B cell (primary cell): ENCODE measurements around the gene CDH13. TPM values are rescaled to one million over a fixed set of nuclear protein-coding genes. Genes with fewer than 3 reads are reported as not detected.

Experiments
- ATAC-seq: fragments of 200-7000 bp; cut with Tn5 transposase; one replicate; pipeline ENCODE4 v1.10.0; 2021; ENCODE audit warnings: low read depth, mild to moderate bottlenecking, moderate number of reproducible peaks, moderate library complexity
- CTCF ChIA-PET: fragments of 350-600 bp; sonication (Branson Sonifier 250); formaldehyde crosslinking; loops from one replicate; lab custom pipeline; 2021; ENCODE audit warnings: antibody characterized with exemption, inconsistent platforms; lab: Charles Lee
- POLR2A ChIA-PET: fragments of 350-600 bp; sonication (Branson Sonifier 250); formaldehyde crosslinking; loops from one replicate; lab custom pipeline; 2021; ENCODE audit warnings: antibody characterized with exemption; lab: Charles Lee
- DNase-seq: peaks from one replicate; pipeline ENCODE4 v3.0.0; 2013
- H2AFZ ChIP-seq: 2 replicates; pipeline ENCODE4 v1.6.1; 2012; ENCODE audit warnings: mild to moderate bottlenecking, low read depth, low read length; ENCODE audit not compliant: insufficient read depth, poor library complexity, severe bottlenecking
- H3K27ac ChIP-seq, 2 donors: 1 replicate in 1 of 2; 2 replicates in 1 of 2; pipeline ENCODE4 v1.5.1; 2012 to 2013; ENCODE audit warnings: low read length in 2 of 2, mild to moderate bottlenecking in 2 of 2, moderate library complexity in 1 of 2
- H3K27me3 ChIP-seq, 4 experiments: fragments of 200-600 bp in 1 of 4; sonication (generic) in 1 of 4; replicated peaks in 1 of 4; 1 replicate in 2 of 4; 2 replicates in 2 of 4; pipeline versions ENCODE4 v1.6.1 to v1.7.0; 2013 to 2016; ENCODE audit warnings: low read length in 3 of 4, mild to moderate bottlenecking in 2 of 4, mixed read lengths in 1 of 4, moderate library complexity in 1 of 4; ENCODE audit not compliant: insufficient read depth in 4 of 4, control insufficient read depth in 3 of 4; ENCODE audit errors: control extremely low read depth in 1 of 4
- H3K36me3 ChIP-seq, 2 experiments: replicated peaks in 1 of 2; 1 replicate in 1 of 2; 2 replicates in 1 of 2; pipeline versions ENCODE4 v1.6.1 to v1.7.1; 2013; ENCODE audit warnings: low read length in 1 of 2; ENCODE audit not compliant: insufficient read depth in 2 of 2, control insufficient read depth in 1 of 2; ENCODE audit errors: control extremely low read depth in 1 of 2, extremely low read depth in 1 of 2
- H3K4me1 ChIP-seq, 2 donors: fragments of 200-600 bp in 1 of 2; sonication (generic) in 1 of 2; 1 replicate in 1 of 2; 2 replicates in 1 of 2; pipeline versions ENCODE4 v1.5.1 to v1.6.1; 2013 to 2017; ENCODE audit warnings: low read length in 2 of 2; ENCODE audit not compliant: control insufficient read depth in 2 of 2, insufficient read depth in 2 of 2
- H3K4me2 ChIP-seq: replicated peaks from 2 replicates; pipeline ENCODE3; 2012; ENCODE audit warnings: mild to moderate bottlenecking, low read depth, low read length; ENCODE audit not compliant: poor library complexity, severe bottlenecking
- H3K4me3 ChIP-seq, 5 experiments: fragments of 200-600 bp in 1 of 5; sonication (generic) in 1 of 5; 1 replicate in 3 of 5; 2 replicates in 2 of 5; pipeline versions ENCODE4 v1.5.1 to v1.7.0; 2011 to 2016; ENCODE audit warnings: low read length in 4 of 5, mild to moderate bottlenecking in 4 of 5, low read depth in 2 of 5, control low read depth in 1 of 5, moderate library complexity in 1 of 5; ENCODE audit not compliant: insufficient read depth in 1 of 5; ENCODE audit errors: control extremely low read depth in 1 of 5, extremely low read depth in 1 of 5
- H3K79me2 ChIP-seq: fragments of 200-600 bp; sonication (generic); one replicate; pipeline ENCODE4 v1.6.0; 2016; ENCODE audit warnings: low read length; ENCODE audit not compliant: control insufficient read depth, insufficient read depth
- H3K9ac ChIP-seq: fragments of 200-600 bp; sonication (generic); 2 replicates; pipeline ENCODE4 v1.6.1; 2017; ENCODE audit warnings: mild to moderate bottlenecking, low read length, moderate library complexity
- H3K9me3 ChIP-seq, 3 donors: one replicate each; pipeline versions ENCODE4 v1.6.1 to v1.7.1; 2013; ENCODE audit warnings: low read length in 2 of 3; ENCODE audit not compliant: control insufficient read depth in 2 of 3, insufficient read depth in 1 of 3; ENCODE audit errors: control extremely low read depth in 1 of 3
- H4K20me1 ChIP-seq: 2 replicates; pipeline ENCODE4 v1.6.0; 2012; ENCODE audit warnings: mild to moderate bottlenecking, low read length; ENCODE audit not compliant: insufficient read depth, control insufficient read depth, poor library complexity, severe bottlenecking
- H3K27ac Mint-ChIP-seq: one replicate; pipeline ENCODE4 v1.8.0; 2021; ENCODE audit warnings: mixed read lengths
- H3K27me3 Mint-ChIP-seq: one replicate; pipeline ENCODE4 v1.8.0; 2021; ENCODE audit warnings: mixed read lengths
- H3K4me1 Mint-ChIP-seq: one replicate; pipeline ENCODE4 v1.8.0; 2021; ENCODE audit warnings: mixed read lengths
- H3K4me3 Mint-ChIP-seq: one replicate; pipeline ENCODE4 v1.8.0; 2021; ENCODE audit warnings: mixed read lengths
- H3K9me3 Mint-ChIP-seq: one replicate; pipeline ENCODE4 v1.8.0; 2022; ENCODE audit warnings: mixed read lengths; ENCODE audit not compliant: insufficient read depth
- EZH2 ChIP-seq: IDR thresholded peaks from 2 replicates; pipeline ENCODE4 v1.6.1; 2012; ENCODE audit warnings: borderline replicate concordance, low read depth, mild to moderate bottlenecking, moderate library complexity, low read length; ENCODE audit not compliant: insufficient read depth, poor library complexity, severe bottlenecking
- WGBS: methylation state at CpG from one replicate; pipeline ENCODE4 v1.1.5; 2013; ENCODE audit warnings: missing lambda C conversion rate; ENCODE audit not compliant: insufficient coverage; 5-methylcytosine and 5-hydroxymethylcytosine counted together
- intact Hi-C: fragments of 100-400 bp; cut with micrococcal nuclease; formaldehyde crosslinking; loops from one replicate; pipeline ENCODE4 v1.10.0; 2022
- polyA plus RNA-seq: library from polyadenylated mRNA; depleted of rRNA; stranded (reverse); fragments of >200 nt; gene quantifications from 2 replicates; pipeline ENCODE4 v1.2.3, GENCODE V29; 2012
- total RNA-seq, 2 donors: library from RNA; stranded (reverse); fragments of 120-200 nt in 1 of 2; gene quantifications; 1 replicate in 1 of 2; 2 replicates in 1 of 2; pipeline versions ENCODE4 v1.2.3 to v1.2.4, GENCODE V29; 2013 to 2022
- TF ChIP-seq, protein P1 (sequence below): fragments of 200-600 bp; IDR thresholded peaks from one replicate; pipeline ENCODE4 v1.8.0; 2022; ENCODE audit warnings: antibody characterized with exemption, mild to moderate bottlenecking

The CDH13 gene
- total and polyA plus RNA-seq, 2 donors (not counting 1 experiment from before 2014, with no cell fraction given): not detected

DNA sequence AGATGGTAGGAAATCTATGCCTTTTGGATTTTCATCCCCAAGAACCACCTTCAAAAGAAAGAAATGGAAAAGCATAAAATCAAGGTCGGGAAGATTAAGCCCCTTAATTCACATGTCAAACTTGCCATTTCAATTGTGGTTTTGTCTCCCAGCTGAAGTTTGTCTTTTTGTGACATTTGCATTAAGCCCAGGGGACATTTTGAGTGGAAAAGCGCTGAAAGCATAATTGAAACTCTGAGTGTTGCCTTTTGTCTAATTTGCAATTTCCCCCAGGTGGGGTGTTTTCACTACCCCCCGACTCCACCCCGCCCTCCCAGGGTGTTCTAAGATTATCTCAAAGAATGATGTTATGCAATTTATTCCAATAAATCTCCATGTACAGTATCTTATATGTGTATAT is 396.2 kb downstream of the CDH13 start:
- H3K9ac ChIP-seq: no peak overlapping the region
- no peak overlapping the region for H2AFZ ChIP-seq
- H4K20me1 ChIP-seq: no peaks in the 10 kb centered on the region
- no peaks in the 10 kb centered on the region for H3K27me3 ChIP-seq
- H3K4me2 ChIP-seq: no peak overlapping the region
- H3K27ac ChIP-seq: no peak overlapping the region
- peaks cover 0 to 4% (median 0%) of the 10 kb centered on the region in 3 donors for H3K9me3 ChIP-seq
- intact Hi-C loops: no loop called here
- Mint-ChIP-seq H3K4me1 (no peaks in the 10 kb centered on the region), H3K27ac (no peak overlapping the region), H3K9me3 (no peaks in the 10 kb centered on the region), H3K27me3 (no peaks in the 10 kb centered on the region), H3K4me3 (no peak overlapping the region)
- WGBS: no CpG with 5 or more reads among the region's 4 CpGs
- TF ChIP-seq, protein P1, sequence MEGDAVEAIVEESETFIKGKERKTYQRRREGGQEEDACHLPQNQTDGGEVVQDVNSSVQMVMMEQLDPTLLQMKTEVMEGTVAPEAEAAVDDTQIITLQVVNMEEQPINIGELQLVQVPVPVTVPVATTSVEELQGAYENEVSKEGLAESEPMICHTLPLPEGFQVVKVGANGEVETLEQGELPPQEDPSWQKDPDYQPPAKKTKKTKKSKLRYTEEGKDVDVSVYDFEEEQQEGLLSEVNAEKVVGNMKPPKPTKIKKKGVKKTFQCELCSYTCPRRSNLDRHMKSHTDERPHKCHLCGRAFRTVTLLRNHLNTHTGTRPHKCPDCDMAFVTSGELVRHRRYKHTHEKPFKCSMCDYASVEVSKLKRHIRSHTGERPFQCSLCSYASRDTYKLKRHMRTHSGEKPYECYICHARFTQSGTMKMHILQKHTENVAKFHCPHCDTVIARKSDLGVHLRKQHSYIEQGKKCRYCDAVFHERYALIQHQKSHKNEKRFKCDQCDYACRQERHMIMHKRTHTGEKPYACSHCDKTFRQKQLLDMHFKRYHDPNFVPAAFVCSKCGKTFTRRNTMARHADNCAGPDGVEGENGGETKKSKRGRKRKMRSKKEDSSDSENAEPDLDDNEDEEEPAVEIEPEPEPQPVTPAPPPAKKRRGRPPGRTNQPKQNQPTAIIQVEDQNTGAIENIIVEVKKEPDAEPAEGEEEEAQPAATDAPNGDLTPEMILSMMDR: no peak
- TF ChIP-seq EZH2: no peak
- no peaks in the 10 kb centered on the region for H3K4me1 ChIP-seq
- ATAC-seq: no peak
- no peaks in the 10 kb centered on the region for H3K79me2 ChIP-seq
- no peaks in the 10 kb centered on the region for H3K36me3 ChIP-seq
- ChIA-PET CTCF (no interaction called here), POLR2A (no interaction called here)
- H3K4me3 ChIP-seq: no peak overlapping the region
- no peak for DNase-seq

DNA sequence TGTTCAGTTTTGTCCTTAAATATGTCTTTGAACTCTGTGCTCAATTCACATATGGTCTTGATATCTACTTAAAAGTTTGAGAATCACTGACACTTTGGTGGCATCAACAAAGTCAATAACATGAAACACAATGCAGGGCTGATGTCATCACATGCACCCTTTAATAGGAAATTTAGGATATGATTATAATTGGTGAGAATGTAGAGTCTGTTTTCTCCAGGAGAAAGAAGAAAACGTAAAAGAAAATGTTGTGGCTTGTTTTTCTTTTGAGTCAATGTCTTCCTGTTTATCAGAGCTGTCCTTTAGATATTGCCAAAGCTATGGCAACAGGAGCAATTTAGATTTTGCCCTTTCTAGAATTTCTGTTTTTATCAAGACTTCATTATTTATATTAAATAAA is 396.9 kb downstream of the CDH13 start:
- ChIA-PET CTCF (no interaction called here), POLR2A (no interaction called here)
- Histone ChIP-seq H3K4me3 (no peak overlapping the region), H2AFZ (no peak overlapping the region), H3K36me3 (no peaks in the 10 kb centered on the region), H3K27ac (no peak overlapping the region), H4K20me1 (no peaks in the 10 kb centered on the region), H3K79me2 (no peaks in the 10 kb centered on the region), H3K27me3 (no peaks in the 10 kb centered on the region), H3K9ac (no peak overlapping the region), H3K4me1 (no peaks in the 10 kb centered on the region), H3K9me3 (peaks cover 0 to 4% (median 0%) of the 10 kb centered on the region in 3 donors), H3K4me2 (no peak overlapping the region)
- Mint-ChIP-seq H3K4me1 (no peaks in the 10 kb centered on the region), H3K9me3 (no peaks in the 10 kb centered on the region), H3K27me3 (no peaks in the 10 kb centered on the region), H3K4me3 (no peak overlapping the region), H3K27ac (no peak overlapping the region)
- intact Hi-C loops: no loop called here
- DNase-seq (no peak), ATAC-seq (no peak)
- no CpG with 5 or more reads among the region's 1 CpG for WGBS
- TF ChIP-seq EZH2: no peak
- TF ChIP-seq, protein P1: no peak
